Esophagus muscularis mucosa (tissue), 4 donors: ENCODE measurements around the gene UBASH3A.

Source experiments
- CTCF ChIP-seq, 3 experiments: fragments of 200-600 bp in 2 of 3; fragments of 450-650 bp in 1 of 3; sonication (generic) in 2 of 3; IDR thresholded peaks; one replicate each; pipeline ENCODE4 v1.5.1; 2017 to 2019; ENCODE audit warnings: antibody characterized with exemption in 3 of 3, mild to moderate bottlenecking in 2 of 3, moderate library complexity in 1 of 3
- EP300 ChIP-seq: sonication (generic); formaldehyde crosslinking; IDR thresholded peaks from one replicate; pipeline ENCODE4 v1.6.1; 2017; ENCODE audit warnings: antibody characterized with exemption
- POLR2A ChIP-seq: fragments of 450-650 bp; IDR thresholded peaks from one replicate; pipeline ENCODE4 v1.6.1; 2017; ENCODE audit warnings: antibody characterized with exemption, moderate library complexity, mild to moderate bottlenecking, low read depth
- POLR2AphosphoS5 ChIP-seq, 2 donors: sonication (generic); formaldehyde crosslinking; IDR thresholded peaks; one replicate each; pipeline ENCODE4 v1.6.1; 2017; ENCODE audit warnings: antibody characterized with exemption in 2 of 2

- no peak for TF ChIP-seq POLR2AphosphoS5 (IDR thresholded peaks at IDR 0.05)
- TF ChIP-seq CTCF (IDR thresholded peaks at IDR 0.05): no peak
- no peak for TF ChIP-seq POLR2A
- TF ChIP-seq EP300: no peak
Observed at GRCh38 chr21:42419845-42420244, 16.1 kb downstream of the UBASH3A start.
